Liver (tissue), 9 donors: ENCODE data around the gene USP46. TPM values are rescaled to one million over a fixed set of nuclear protein-coding genes. Genes with fewer than 3 reads are reported as not detected.

Experiments used
- DNase-seq: peaks from one replicate; pipeline ENCODE4 v3.0.0-alpha.2; 2017; ENCODE audit warnings: low spot score
- H3K27ac ChIP-seq, 2 donors: one replicate each; pipeline ENCODE4 v1.7.0; 2013; ENCODE audit warnings: inconsistent platforms in 2 of 2, low read length in 2 of 2, control low read depth in 1 of 2, low read depth in 1 of 2, mild to moderate bottlenecking in 1 of 2
- H3K27me3 ChIP-seq, 4 donors: one replicate each; pipeline versions ENCODE4 v1.6.1 to v1.7.0; 2013; ENCODE audit warnings: low read length in 3 of 4, inconsistent platforms in 1 of 4, mild to moderate bottlenecking in 1 of 4, moderate library complexity in 1 of 4; ENCODE audit not compliant: control insufficient read depth in 4 of 4, insufficient read depth in 4 of 4
- H3K36me3 ChIP-seq, 4 donors: one replicate each; pipeline versions ENCODE4 v1.6.1 to v1.7.0; 2013; ENCODE audit warnings: low read length in 3 of 4, mild to moderate bottlenecking in 3 of 4, low read depth in 1 of 4, moderate library complexity in 1 of 4; ENCODE audit not compliant: control insufficient read depth in 4 of 4, insufficient read depth in 3 of 4
- H3K4me1 ChIP-seq, 4 donors: one replicate each; pipeline versions ENCODE4 v1.6.1 to v1.7.0; 2013; ENCODE audit warnings: low read length in 3 of 4, mild to moderate bottlenecking in 3 of 4, moderate library complexity in 1 of 4; ENCODE audit not compliant: control insufficient read depth in 4 of 4, insufficient read depth in 4 of 4
- H3K4me3 ChIP-seq, 3 donors: one replicate each; pipeline versions ENCODE4 v1.6.1 to v1.7.0; 2013; ENCODE audit warnings: low read length in 3 of 3, control low read depth in 1 of 3, low read depth in 1 of 3, mild to moderate bottlenecking in 1 of 3
- H3K9ac ChIP-seq, 2 donors: one replicate each; pipeline ENCODE4 v1.7.0; 2013; ENCODE audit warnings: low read length in 2 of 2, mild to moderate bottlenecking in 2 of 2, moderate library complexity in 2 of 2, control low read depth in 1 of 2, low read depth in 1 of 2
- H3K9me3 ChIP-seq, 4 donors: one replicate each; pipeline versions ENCODE4 v1.6.1 to v1.7.0; 2013; ENCODE audit warnings: low read length in 3 of 4; ENCODE audit not compliant: control insufficient read depth in 4 of 4
- ATF3 ChIP-seq: IDR thresholded peaks from 2 replicates; pipeline ENCODE4 v1.6.1; 2016; ENCODE audit warnings: antibody characterized with exemption
- CTCF ChIP-seq: fragments of 150-350 bp; IDR thresholded peaks from 2 replicates; pipeline ENCODE4 v1.5.1; 2017; ENCODE audit warnings: improper control_type of control experiment, low read depth, low read length; ENCODE audit not compliant: missing input control
- EGR1 ChIP-seq, 2 donors: IDR thresholded peaks; 2 replicates each; pipeline ENCODE4 v1.6.1; 2016 to 2018; ENCODE audit warnings: antibody characterized with exemption in 2 of 2, low read depth in 2 of 2
- FOXA1 ChIP-seq: IDR thresholded peaks from 2 replicates; pipeline ENCODE4 v1.6.1; 2016; ENCODE audit warnings: antibody characterized with exemption
- FOXA2 ChIP-seq: IDR thresholded peaks from 2 replicates; pipeline ENCODE4 v1.6.1; 2016; ENCODE audit warnings: antibody characterized with exemption
- GABPA ChIP-seq, 2 donors: IDR thresholded peaks in 1 of 2; conservative IDR thresholded peaks in 1 of 2; 2 replicates each; pipeline ENCODE4 v1.6.1; 2016; ENCODE audit warnings: antibody characterized with exemption in 2 of 2, mild to moderate bottlenecking in 1 of 2, moderate library complexity in 1 of 2
- HNF4A ChIP-seq, 2 donors: conservative IDR thresholded peaks; 2 replicates each; pipeline ENCODE4 v1.6.1; 2016; ENCODE audit warnings: antibody characterized with exemption in 2 of 2, mild to moderate bottlenecking in 2 of 2
- HNF4G ChIP-seq: IDR thresholded peaks from 2 replicates; pipeline ENCODE4 v1.6.1; 2016; ENCODE audit warnings: antibody characterized with exemption
- JUND ChIP-seq, 2 donors: IDR thresholded peaks; 2 replicates each; pipeline ENCODE4 v1.6.1; 2016; ENCODE audit warnings: antibody characterized with exemption in 2 of 2
- MAX ChIP-seq: IDR thresholded peaks from 2 replicates; pipeline ENCODE4 v1.6.1; 2016; ENCODE audit warnings: antibody characterized with exemption
- NR2F2 ChIP-seq: IDR thresholded peaks from 2 replicates; pipeline ENCODE4 v1.6.1; 2016; ENCODE audit warnings: antibody characterized with exemption
- RAD21 ChIP-seq, 2 donors: IDR thresholded peaks; 2 replicates each; pipeline ENCODE4 v1.6.1; 2016; ENCODE audit warnings: antibody characterized with exemption in 2 of 2, mild to moderate bottlenecking in 2 of 2
- REST ChIP-seq: IDR thresholded peaks from 2 replicates; pipeline ENCODE4 v1.6.1; 2016; ENCODE audit warnings: antibody characterized with exemption, mild to moderate bottlenecking
- RXRA ChIP-seq, 2 donors: IDR thresholded peaks; 2 replicates each; pipeline ENCODE4 v1.6.1; 2017 to 2018; ENCODE audit warnings: antibody characterized with exemption in 2 of 2, mild to moderate bottlenecking in 1 of 2
- SP1 ChIP-seq: IDR thresholded peaks from 2 replicates; pipeline ENCODE4 v1.6.1; 2018; ENCODE audit warnings: antibody characterized with exemption, mild to moderate bottlenecking
- YY1 ChIP-seq: IDR thresholded peaks from 2 replicates; pipeline ENCODE4 v1.6.1; 2016; ENCODE audit warnings: antibody characterized with exemption, mild to moderate bottlenecking
- ZBTB33 ChIP-seq: IDR thresholded peaks from 2 replicates; pipeline ENCODE4 v1.6.1; 2016; ENCODE audit warnings: antibody characterized with exemption
- WGBS: extraction: QIAGEN DNeasy Blood & Tissue Kit; methylation state at CpG from one replicate; pipeline ENCODE4 v1.1.7; 2013; 5-methylcytosine and 5-hydroxymethylcytosine counted together
- polyA plus RNA-seq, 2 donors: library from polyadenylated mRNA; stranded (reverse) in 1 of 2; unstranded in 1 of 2; fragments of 200-250 nt in 1 of 2; fragments of >200 nt in 1 of 2; fragmentation: Nextera tagmentation in 1 of 2; extraction: Ambion mirVana in 1 of 2; gene quantifications; one replicate each; pipeline versions ENCODE4 v1.2.1 to v1.2.3, GENCODE V29; 2013 to 2015
- total RNA-seq, 2 donors: library from RNA; depleted of rRNA; stranded (reverse); fragments of >200 nt; gene quantifications; one replicate each; pipeline ENCODE4 v1.2.3, GENCODE V29; 2014
- donor health status: healthy.
- donor health status: healthy.
- donor health status: healthy.
- donor health status: healthy.
- donor health status: healthy.

USP46 gene
- total and polyA plus RNA-seq, 4 donors, result 2.3 to 5.5 (median 3.9) TPM

- no peak overlapping the region for H3K4me3 ChIP-seq
- H3K27ac ChIP-seq, result no peak overlapping the region
- H3K4me1 ChIP-seq, result peaks cover 0 to 2% (median 0%) of the 10 kb centered on the region in 4 donors
- no peak for DNase-seq
- H3K9ac ChIP-seq, result no peak overlapping the region
- 82% methylated on average over 4 of the region's 4 CpGs for WGBS
- no peaks in the 10 kb centered on the region for H3K27me3 ChIP-seq
- no peaks in the 10 kb centered on the region for H3K9me3 ChIP-seq
- TF ChIP-seq EGR1 (IDR thresholded peaks at IDR 0.05; ENCODE audit: low read depth in 2 of 2), result no peak
- no peak for TF ChIP-seq REST
- no peak for TF ChIP-seq CTCF
- TF ChIP-seq FOXA1, result no peak
- no peak for TF ChIP-seq YY1
- TF ChIP-seq NR2F2, result no peak
- TF ChIP-seq RAD21 (IDR thresholded peaks at IDR 0.05), result no peak
- TF ChIP-seq GABPA (IDR thresholded peaks at IDR 0.05 in 1 of 2, conservative IDR thresholded peaks at IDR 0.05 in 1 of 2), result no peak
- no peak for TF ChIP-seq ATF3
- TF ChIP-seq JUND (IDR thresholded peaks at IDR 0.05), result no peak
- TF ChIP-seq ZBTB33, result no peak
- TF ChIP-seq HNF4G, result no peak
- TF ChIP-seq SP1, result no peak
- TF ChIP-seq MAX, result no peak
- TF ChIP-seq HNF4A (conservative IDR thresholded peaks at IDR 0.05), result no peak
- no peak for TF ChIP-seq RXRA (IDR thresholded peaks at IDR 0.05)
- TF ChIP-seq FOXA2, result no peak
- H3K36me3 ChIP-seq, result no peaks in the 10 kb centered on the region
Observed at GRCh38 chr4:52579602-52580272, 79.4 kb downstream of the USP46 start.
